Heart left ventricle (tissue), 13 donors: ENCODE data around the gene FAM184A.

Experiments
- POLR2A ChIP-seq, 2 donors: fragments of 450-650 bp; IDR thresholded peaks; one replicate each; pipeline ENCODE4 v1.6.1; 2017; ENCODE audit warnings: antibody characterized with exemption in 2 of 2, mild to moderate bottlenecking in 2 of 2, moderate library complexity in 2 of 2
- TF ChIP-seq, protein P1 (sequence below), 12 donors: fragments of 200-600 bp; sonication (generic) in 4 of 12; IDR thresholded peaks; one replicate each; pipeline versions ENCODE4 v1.5.0 to v1.8.0; 2018 to 2022; ENCODE audit warnings: antibody characterized with exemption in 12 of 12, mild to moderate bottlenecking in 5 of 12
- donor health status: ischemic (EF 13 %, LVEDD 7.1; RV severe dilation, severe dysfunction).
- donor health status: DM: no; HTN: yes; CAD: no.
- donor health status: DM: no; HTN: no; CAD: no.
- donor health status: ischemic (EF 25% LVEDD 6.9; RV normal size, moderate dysfunction).
- donor health status: ischemic (EF 25% LVEDD 5.7; RV mildly dilated, moderate dysfunction).
- donor health status: ischemic (EF 35%, LVEDD 5.7; RV mildly dilated, moderate dysfunction).
- donor health status: nonischemic (EF 11% LVEDD 7.7; RV severe dilation, severe dysfunction).
- donor health status: DM: yes; HTN: yes; CAD: no.
- donor health status: PGD.
- donor health status: ischemic (EF 29% LVEDD 5.4; RV normal size, mild dysfunction).
- donor health status: nonischemic (EF 23%, LVEDD 6.1; RV moderate dilation, normal function).

GRCh38 chr6:119035459-119035858, 43.0 kb downstream of the FAM184A start:
- TF ChIP-seq, protein P1, sequence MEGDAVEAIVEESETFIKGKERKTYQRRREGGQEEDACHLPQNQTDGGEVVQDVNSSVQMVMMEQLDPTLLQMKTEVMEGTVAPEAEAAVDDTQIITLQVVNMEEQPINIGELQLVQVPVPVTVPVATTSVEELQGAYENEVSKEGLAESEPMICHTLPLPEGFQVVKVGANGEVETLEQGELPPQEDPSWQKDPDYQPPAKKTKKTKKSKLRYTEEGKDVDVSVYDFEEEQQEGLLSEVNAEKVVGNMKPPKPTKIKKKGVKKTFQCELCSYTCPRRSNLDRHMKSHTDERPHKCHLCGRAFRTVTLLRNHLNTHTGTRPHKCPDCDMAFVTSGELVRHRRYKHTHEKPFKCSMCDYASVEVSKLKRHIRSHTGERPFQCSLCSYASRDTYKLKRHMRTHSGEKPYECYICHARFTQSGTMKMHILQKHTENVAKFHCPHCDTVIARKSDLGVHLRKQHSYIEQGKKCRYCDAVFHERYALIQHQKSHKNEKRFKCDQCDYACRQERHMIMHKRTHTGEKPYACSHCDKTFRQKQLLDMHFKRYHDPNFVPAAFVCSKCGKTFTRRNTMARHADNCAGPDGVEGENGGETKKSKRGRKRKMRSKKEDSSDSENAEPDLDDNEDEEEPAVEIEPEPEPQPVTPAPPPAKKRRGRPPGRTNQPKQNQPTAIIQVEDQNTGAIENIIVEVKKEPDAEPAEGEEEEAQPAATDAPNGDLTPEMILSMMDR (IDR thresholded peaks at IDR 0.05): no peak
- TF ChIP-seq POLR2A (IDR thresholded peaks at IDR 0.05): no peak
